Natural killer cell (primary cell): ENCODE measurements around the gene THSD4. TPM values are rescaled to one million over a fixed set of nuclear protein-coding genes. Genes with fewer than 3 reads are reported as not detected.
"Not testable (repeated sequence)": the region's sequence is repeated elsewhere in the genome, so short reads cannot be mapped to it uniquely, and the experiment has no call there.

Experiments
- ATAC-seq, 3 donors: fragments of 150-1000 bp in 2 of 3; fragments of 200-7000 bp in 1 of 3; cut with Tn5 transposase; 1 replicate in 1 of 3; 2 replicates in 2 of 3; pipeline ENCODE4 v1.10.0; 2021; ENCODE audit warnings: mild to moderate bottlenecking in 2 of 3, moderate library complexity in 2 of 3
- DNase-seq, 2 donors: peaks; one replicate each; pipeline versions ENCODE4 v3.0.0 to v3.0.0-alpha.2; 2013 to 2021; ENCODE audit warnings: mixed read lengths in 1 of 2
- H3K27ac ChIP-seq: one replicate; pipeline ENCODE4 v1.5.1; 2013; ENCODE audit warnings: mild to moderate bottlenecking, low read length
- H3K27me3 ChIP-seq: one replicate; pipeline ENCODE4 v1.6.1; 2013; ENCODE audit warnings: low read length; ENCODE audit not compliant: control insufficient read depth, insufficient read depth
- H3K36me3 ChIP-seq: one replicate; pipeline ENCODE4 v1.6.1; 2013; ENCODE audit warnings: low read length; ENCODE audit not compliant: control insufficient read depth, insufficient read depth
- H3K4me1 ChIP-seq: one replicate; pipeline ENCODE4 v1.6.1; 2013; ENCODE audit warnings: low read length; ENCODE audit not compliant: control insufficient read depth, insufficient read depth
- H3K4me3 ChIP-seq: one replicate; pipeline ENCODE4 v1.5.1; 2013; ENCODE audit warnings: low read length
- H3K9me3 ChIP-seq: one replicate; pipeline ENCODE4 v1.6.1; 2013; ENCODE audit warnings: low read length; ENCODE audit not compliant: control insufficient read depth, insufficient read depth
- H3K27ac Mint-ChIP-seq, 2 donors: one replicate each; pipeline ENCODE4 v1.8.0; 2022; ENCODE audit warnings: mild to moderate bottlenecking in 2 of 2, mixed read lengths in 2 of 2, moderate library complexity in 1 of 2
- H3K27me3 Mint-ChIP-seq, 2 donors: one replicate each; pipeline ENCODE4 v1.8.0; 2022; ENCODE audit warnings: low read depth in 2 of 2, mixed read lengths in 2 of 2
- H3K36me3 Mint-ChIP-seq: one replicate; pipeline ENCODE4 v1.8.0; 2022; ENCODE audit warnings: mixed read lengths
- H3K4me1 Mint-ChIP-seq, 2 donors: one replicate each; pipeline ENCODE4 v1.8.0; 2022; ENCODE audit warnings: mixed read lengths in 2 of 2
- H3K4me3 Mint-ChIP-seq: one replicate; pipeline ENCODE4 v1.8.0; 2022; ENCODE audit warnings: mild to moderate bottlenecking, moderate library complexity, mixed read lengths
- H3K9me3 Mint-ChIP-seq, 2 donors: one replicate each; pipeline ENCODE4 v1.8.0; 2022; ENCODE audit warnings: mixed read lengths in 2 of 2
- WGBS: methylation state at CpG from one replicate; pipeline ENCODE4 v1.1.7; 2013; ENCODE audit warnings: missing lambda C conversion rate; ENCODE audit not compliant: insufficient coverage; 5-methylcytosine and 5-hydroxymethylcytosine counted together
- intact Hi-C: fragments of 100-400 bp; cut with micrococcal nuclease; formaldehyde crosslinking; loops from one replicate; pipeline ENCODE4 v1.14.2; 2022
- total RNA-seq, 4 donors: library from RNA; stranded (reverse); fragments of 120-200 nt in 1 of 4; gene quantifications; one replicate each; pipeline versions ENCODE4 v1.2.3 to v1.2.4, GENCODE V29; 2013 to 2022
- TF ChIP-seq, protein P1 (sequence below): fragments of 200-600 bp; IDR thresholded peaks from one replicate; pipeline ENCODE4 v1.8.0; 2022; ENCODE audit warnings: antibody characterized with exemption

Gene THSD4
- total RNA-seq, 3 donors from 2014 or later (not counting 1 experiment from before 2014, with no cell fraction given): not detected

GRCh38 chr15:71396536-71397125 is 281.4 kb downstream of the THSD4 start:
- Mint-ChIP-seq H3K36me3 (no peaks in the 10 kb centered on the region), H3K27me3 (peaks cover 15 to 26% of the 10 kb centered on the region in 2 donors), H3K27ac (no peak overlapping the region), H3K4me1 (no peaks in the 10 kb centered on the region), H3K4me3 (no peak overlapping the region), H3K9me3 (no peaks in the 10 kb centered on the region)
- H3K27me3 ChIP-seq: no peaks in the 10 kb centered on the region
- ATAC-seq (no peak), DNase-seq (no peak)
- no peak overlapping the region for H3K4me3 ChIP-seq
- H3K4me1 ChIP-seq: no peaks in the 10 kb centered on the region
- TF ChIP-seq, protein P1, sequence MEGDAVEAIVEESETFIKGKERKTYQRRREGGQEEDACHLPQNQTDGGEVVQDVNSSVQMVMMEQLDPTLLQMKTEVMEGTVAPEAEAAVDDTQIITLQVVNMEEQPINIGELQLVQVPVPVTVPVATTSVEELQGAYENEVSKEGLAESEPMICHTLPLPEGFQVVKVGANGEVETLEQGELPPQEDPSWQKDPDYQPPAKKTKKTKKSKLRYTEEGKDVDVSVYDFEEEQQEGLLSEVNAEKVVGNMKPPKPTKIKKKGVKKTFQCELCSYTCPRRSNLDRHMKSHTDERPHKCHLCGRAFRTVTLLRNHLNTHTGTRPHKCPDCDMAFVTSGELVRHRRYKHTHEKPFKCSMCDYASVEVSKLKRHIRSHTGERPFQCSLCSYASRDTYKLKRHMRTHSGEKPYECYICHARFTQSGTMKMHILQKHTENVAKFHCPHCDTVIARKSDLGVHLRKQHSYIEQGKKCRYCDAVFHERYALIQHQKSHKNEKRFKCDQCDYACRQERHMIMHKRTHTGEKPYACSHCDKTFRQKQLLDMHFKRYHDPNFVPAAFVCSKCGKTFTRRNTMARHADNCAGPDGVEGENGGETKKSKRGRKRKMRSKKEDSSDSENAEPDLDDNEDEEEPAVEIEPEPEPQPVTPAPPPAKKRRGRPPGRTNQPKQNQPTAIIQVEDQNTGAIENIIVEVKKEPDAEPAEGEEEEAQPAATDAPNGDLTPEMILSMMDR: no peak
- intact Hi-C loops: loop anchor here (10.0 kb wide), 1 partner anchor 62 kb away; no protein-coding TSS in a partner anchor
- WGBS: 79% methylated on average over 8 of the region's 8 CpGs
- no peaks in the 10 kb centered on the region for H3K9me3 ChIP-seq
- H3K36me3 ChIP-seq: no peaks in the 10 kb centered on the region
- no peak overlapping the region for H3K27ac ChIP-seq

DNA sequence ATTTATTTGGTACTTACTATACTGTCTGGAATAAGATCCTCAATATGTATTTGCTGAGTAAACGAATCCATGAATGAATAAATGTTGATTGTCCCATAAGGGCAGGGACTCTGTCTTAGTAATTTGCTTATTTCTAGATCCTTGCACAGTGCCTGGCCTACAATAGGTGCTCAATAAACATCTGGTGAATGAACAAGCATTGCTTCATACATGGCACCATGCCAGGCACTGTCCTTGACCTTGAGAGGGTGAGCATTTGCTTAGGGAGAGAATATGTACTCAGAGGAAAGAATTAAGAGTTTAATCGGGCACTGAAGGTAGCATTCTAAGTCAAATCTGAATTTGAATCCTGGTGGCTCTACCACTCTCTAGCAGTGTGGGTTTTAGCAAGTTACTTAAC is 282.1 kb downstream of the THSD4 start:
- H3K4me3 ChIP-seq: no peak overlapping the region
- Mint-ChIP-seq H3K27me3 (peaks cover 15 to 24% of the 10 kb centered on the region in 2 donors), H3K4me3 (no peak overlapping the region), H3K4me1 (no peaks in the 10 kb centered on the region), H3K27ac (no peak overlapping the region), H3K9me3 (no peaks in the 10 kb centered on the region), H3K36me3 (no peaks in the 10 kb centered on the region)
- no peaks in the 10 kb centered on the region for H3K27me3 ChIP-seq
- ATAC-seq: no peak
- H3K9me3 ChIP-seq: no peaks in the 10 kb centered on the region
- H3K36me3 ChIP-seq: no peaks in the 10 kb centered on the region
- TF ChIP-seq, protein P1: no peak
- WGBS: 77% methylated on average over 2 of the region's 2 CpGs
- no peaks in the 10 kb centered on the region for H3K4me1 ChIP-seq
- H3K27ac ChIP-seq: no peak overlapping the region
- no peak for DNase-seq
- intact Hi-C loops: loop anchor here (10.0 kb wide), 1 partner anchor 63 kb away; no protein-coding TSS in a partner anchor

- TF ChIP-seq, protein P1: no peak
- WGBS: 89% methylated on average over 3 of the region's 3 CpGs
- Histone ChIP-seq H3K36me3 (no peaks in the 10 kb centered on the region), H3K4me1 (no peaks in the 10 kb centered on the region), H3K9me3 (no peaks in the 10 kb centered on the region), H3K4me3 (no peak overlapping the region), H3K27ac (no peak overlapping the region), H3K27me3 (no peaks in the 10 kb centered on the region)
- no peaks in the 10 kb centered on the region for H3K9me3 Mint-ChIP-seq
- H3K27me3 Mint-ChIP-seq: peaks cover 12 to 39% of the 10 kb centered on the region in 2 donors
- H3K4me3 Mint-ChIP-seq: no peak overlapping the region
- ATAC-seq (no peak), DNase-seq (no peak)
- H3K36me3 Mint-ChIP-seq: no peaks in the 10 kb centered on the region
- no peaks in the 10 kb centered on the region for H3K4me1 Mint-ChIP-seq
- intact Hi-C loops: no loop called here
- H3K27ac Mint-ChIP-seq: no peak overlapping the region
These were observed 285.0 kb downstream of the THSD4 start for GRCh38 chr15:71400294-71400693.

DNA sequence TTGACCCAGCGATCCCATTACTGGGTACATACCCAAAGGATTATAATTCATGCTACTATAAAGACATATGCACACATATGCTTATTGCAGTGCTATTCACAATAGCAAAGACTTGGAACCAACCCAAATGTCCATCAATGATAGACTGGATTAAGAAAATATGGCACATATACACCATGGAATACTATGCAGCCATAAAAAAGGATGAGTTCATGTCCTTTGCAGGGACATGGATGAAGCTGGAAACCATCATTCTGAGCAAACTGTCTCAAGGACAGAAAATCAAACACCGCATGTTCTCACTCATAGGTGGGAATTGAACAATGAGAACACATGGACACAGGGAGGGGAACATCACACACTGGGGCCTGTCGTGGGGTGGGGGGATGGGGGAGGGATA is 286.5 kb downstream of the THSD4 start:
- H3K27me3 ChIP-seq, ATAC-seq, H3K36me3 ChIP-seq, H3K36me3 Mint-ChIP-seq, H3K4me3 ChIP-seq, H3K27ac Mint-ChIP-seq, H3K27ac ChIP-seq, H3K9me3 ChIP-seq, DNase-seq, intact Hi-C loops, H3K4me1 ChIP-seq, H3K4me1 Mint-ChIP-seq, H3K4me3 Mint-ChIP-seq, H3K9me3 Mint-ChIP-seq: not testable (repeated sequence)
- 92% methylated on average over 2 of the region's 3 CpGs for WGBS
- peaks cover 14 to 46% of the 10 kb centered on the region in 2 donors for H3K27me3 Mint-ChIP-seq
